ENCODE measurements around the gene RNF26. TPM values are rescaled to one million over a fixed set of nuclear protein-coding genes. Genes with fewer than 3 reads are reported as not detected.

The RNF26 gene
- total RNA-seq, 1 donor: 5.2 TPM

- DNase-seq (ENCODE audit: low read depth): no peak
- no peak overlapping the region for H3K4me3 ChIP-seq (ENCODE audit: low read depth, low read length)
- TF ChIP-seq CTCF (IDR thresholded peaks at IDR 0.05; ENCODE audit: insufficient read depth, low read depth, low read length): no peak
These were observed 16.9 kb downstream of the RNF26 start for GRCh38 chr11:119351232-119351631.

GRCh38 chr11:119352857-119353260 lies 18.5 kb downstream of the RNF26 start:
- H3K4me3 ChIP-seq (ENCODE audit: low read depth, low read length): no peak overlapping the region
- DNase-seq (ENCODE audit: low read depth): no peak
- TF ChIP-seq CTCF (IDR thresholded peaks at IDR 0.05; ENCODE audit: insufficient read depth, low read depth, low read length): no peak

GRCh38 chr11:119355091-119355843 lies 20.9 kb downstream of the RNF26 start:
- TF ChIP-seq CTCF (IDR thresholded peaks at IDR 0.05; ENCODE audit: insufficient read depth, low read depth, low read length): no peak
- DNase-seq (ENCODE audit: low read depth): no peak
- no peak overlapping the region for H3K4me3 ChIP-seq (ENCODE audit: low read depth, low read length)

- DNase-seq (ENCODE audit: low read depth): peak; percentile 73
- peak overlapping the region; percentile 59 for H3K4me3 ChIP-seq (ENCODE audit: low read depth, low read length)
- peak; percentile 80 for TF ChIP-seq CTCF (IDR thresholded peaks at IDR 0.05; ENCODE audit: insufficient read depth, low read depth, low read length)
These were observed 22.2 kb downstream of the RNF26 start for GRCh38 chr11:119356349-119357031.

- TF ChIP-seq CTCF (IDR thresholded peaks at IDR 0.05; ENCODE audit: insufficient read depth, low read depth, low read length): no peak
- no peak for DNase-seq (ENCODE audit: low read depth)
- H3K4me3 ChIP-seq (ENCODE audit: low read depth, low read length): peak overlapping the region; percentile 59
These were observed 22.7 kb downstream of the RNF26 start for GRCh38 chr11:119357074-119357473.

GRCh38 chr11:119359365-119360214 lies 25.3 kb downstream of the RNF26 start:
- H3K4me3 ChIP-seq (ENCODE audit: low read depth, low read length): no peak overlapping the region
- TF ChIP-seq CTCF (IDR thresholded peaks at IDR 0.05; ENCODE audit: insufficient read depth, low read depth, low read length): no peak
- DNase-seq (ENCODE audit: low read depth): no peak
